NT2/D1 (cell line): Measurements from ENCODE around the gene PHEX.

Experiments
- DNase-seq: peaks from one replicate; pipeline ENCODE4 v3.0.0-alpha.2; 2011; ENCODE audit warnings: low read depth, low spot score
- H3K27me3 ChIP-seq: 2 replicates; pipeline ENCODE4 v1.6.0; 2011; ENCODE audit warnings: mild to moderate bottlenecking; ENCODE audit not compliant: insufficient read length, insufficient read depth
- H3K36me3 ChIP-seq: 2 replicates; pipeline ENCODE4 v1.6.1; 2011; ENCODE audit warnings: mild to moderate bottlenecking, low read length, mixed read lengths; ENCODE audit not compliant: insufficient read depth, insufficient read length
- H3K4me1 ChIP-seq: 2 replicates; pipeline ENCODE4 v1.5.1; 2011; ENCODE audit not compliant: insufficient read depth, insufficient read length
- H3K4me3 ChIP-seq: 2 replicates; pipeline ENCODE4 v1.5.1; 2011; ENCODE audit warnings: low read depth; ENCODE audit not compliant: insufficient read length
- H3K9ac ChIP-seq: 2 replicates; pipeline ENCODE4 v1.6.0; 2011; ENCODE audit warnings: low read depth; ENCODE audit not compliant: insufficient read length
- H3K9me3 ChIP-seq: 2 replicates; pipeline ENCODE4 v1.5.1; 2011; ENCODE audit warnings: mild to moderate bottlenecking, low read length; ENCODE audit not compliant: insufficient read depth
- SUZ12 ChIP-seq: IDR thresholded peaks from 2 replicates; pipeline ENCODE4 v1.6.1; 2011; ENCODE audit not compliant: insufficient read length, insufficient read depth; ENCODE audit errors: extremely low read depth
- YY1 ChIP-seq: IDR thresholded peaks from 2 replicates; pipeline ENCODE4 v1.6.1; 2011; ENCODE audit not compliant: insufficient read length, insufficient read depth
- ZNF274 ChIP-seq: IDR thresholded peaks from 2 replicates; pipeline ENCODE4 v1.6.1; 2011; ENCODE audit warnings: mild to moderate bottlenecking, low read depth, low read length

PHEX gene

GRCh38 chrX:22097012-22097694 lies 65.0 kb downstream of the PHEX start:
- no peak overlapping the region for H3K4me3 ChIP-seq
- H3K9me3 ChIP-seq, result no peaks in the 10 kb centered on the region
- TF ChIP-seq YY1 (no peak), SUZ12 (no peak), ZNF274 (no peak)
- no peak for DNase-seq
- H3K27me3 ChIP-seq, result no peaks in the 10 kb centered on the region
- H3K9ac ChIP-seq, result no peak overlapping the region
- H3K36me3 ChIP-seq, result no peaks in the 10 kb centered on the region
- H3K4me1 ChIP-seq, result no peaks in the 10 kb centered on the region

- no peak for DNase-seq
- no peaks in the 10 kb centered on the region for H3K27me3 ChIP-seq
- no peak overlapping the region for H3K9ac ChIP-seq
- no peak overlapping the region for H3K4me3 ChIP-seq
- no peaks in the 10 kb centered on the region for H3K36me3 ChIP-seq
- H3K9me3 ChIP-seq, result no peaks in the 10 kb centered on the region
- no peaks in the 10 kb centered on the region for H3K4me1 ChIP-seq
- TF ChIP-seq ZNF274 (no peak), SUZ12 (no peak), YY1 (no peak)
These were observed 73.1 kb downstream of the PHEX start for GRCh38 chrX:22105231-22105630.

GRCh38 chrX:22105971-22106370 lies 73.8 kb downstream of the PHEX start:
- TF ChIP-seq YY1, result no peak
- TF ChIP-seq SUZ12, result no peak
- no peak for TF ChIP-seq ZNF274
- no peaks in the 10 kb centered on the region for H3K9me3 ChIP-seq

GRCh38 chrX:22109442-22109841 lies 77.3 kb downstream of the PHEX start:
- Histone ChIP-seq H3K36me3 (no peaks in the 10 kb centered on the region), H3K4me1 (no peaks in the 10 kb centered on the region), H3K9me3 (no peaks in the 10 kb centered on the region), H3K4me3 (no peak overlapping the region), H3K9ac (no peak overlapping the region), H3K27me3 (no peaks in the 10 kb centered on the region)
- TF ChIP-seq YY1, result no peak
- no peak for TF ChIP-seq ZNF274
- TF ChIP-seq SUZ12, result no peak
- peak; percentile 28 for DNase-seq

More at GRCh38 chrX:22105971-22106370, 73.8 kb downstream of the PHEX start:
- H3K4me3 ChIP-seq, result no peak overlapping the region
- no peaks in the 10 kb centered on the region for H3K4me1 ChIP-seq
- H3K36me3 ChIP-seq, result no peaks in the 10 kb centered on the region
- H3K9ac ChIP-seq, result no peak overlapping the region
- DNase-seq, result no peak
- H3K27me3 ChIP-seq, result no peaks in the 10 kb centered on the region

- no peaks in the 10 kb centered on the region for H3K4me1 ChIP-seq
- H3K9ac ChIP-seq, result no peak overlapping the region
- H3K9me3 ChIP-seq, result no peaks in the 10 kb centered on the region
- H3K36me3 ChIP-seq, result no peaks in the 10 kb centered on the region
- no peak overlapping the region for H3K4me3 ChIP-seq
- no peak for DNase-seq
- TF ChIP-seq ZNF274 (no peak), SUZ12 (no peak), YY1 (no peak)
- no peaks in the 10 kb centered on the region for H3K27me3 ChIP-seq
These were observed 78.8 kb downstream of the PHEX start for GRCh38 chrX:22110729-22111494.

- Histone ChIP-seq H3K36me3 (no peaks in the 10 kb centered on the region), H3K9me3 (no peaks in the 10 kb centered on the region), H3K27me3 (no peaks in the 10 kb centered on the region), H3K9ac (no peak overlapping the region), H3K4me3 (no peak overlapping the region), H3K4me1 (peaks cover 2% of the 10 kb centered on the region)
- TF ChIP-seq ZNF274 (no peak), SUZ12 (no peak), YY1 (no peak)
- DNase-seq, result no peak
These were observed 84.8 kb downstream of the PHEX start for GRCh38 chrX:22116605-22117546.
